ENCODE data around the gene PRKCZ. TPM values are rescaled to one million over a fixed set of nuclear protein-coding genes. Genes with fewer than 3 reads are reported as not detected.
A peak's percentile ranks its signal among the peaks of the same experiment; 100 is the strongest.

PRKCZ gene
- total and polyA plus RNA-seq, 9 of the 15 experiments (the other 6 are each of a cell fraction or from before 2014, with no cell fraction given), result 0.07 to 3.1 (median 1.3) TPM

DNA sequence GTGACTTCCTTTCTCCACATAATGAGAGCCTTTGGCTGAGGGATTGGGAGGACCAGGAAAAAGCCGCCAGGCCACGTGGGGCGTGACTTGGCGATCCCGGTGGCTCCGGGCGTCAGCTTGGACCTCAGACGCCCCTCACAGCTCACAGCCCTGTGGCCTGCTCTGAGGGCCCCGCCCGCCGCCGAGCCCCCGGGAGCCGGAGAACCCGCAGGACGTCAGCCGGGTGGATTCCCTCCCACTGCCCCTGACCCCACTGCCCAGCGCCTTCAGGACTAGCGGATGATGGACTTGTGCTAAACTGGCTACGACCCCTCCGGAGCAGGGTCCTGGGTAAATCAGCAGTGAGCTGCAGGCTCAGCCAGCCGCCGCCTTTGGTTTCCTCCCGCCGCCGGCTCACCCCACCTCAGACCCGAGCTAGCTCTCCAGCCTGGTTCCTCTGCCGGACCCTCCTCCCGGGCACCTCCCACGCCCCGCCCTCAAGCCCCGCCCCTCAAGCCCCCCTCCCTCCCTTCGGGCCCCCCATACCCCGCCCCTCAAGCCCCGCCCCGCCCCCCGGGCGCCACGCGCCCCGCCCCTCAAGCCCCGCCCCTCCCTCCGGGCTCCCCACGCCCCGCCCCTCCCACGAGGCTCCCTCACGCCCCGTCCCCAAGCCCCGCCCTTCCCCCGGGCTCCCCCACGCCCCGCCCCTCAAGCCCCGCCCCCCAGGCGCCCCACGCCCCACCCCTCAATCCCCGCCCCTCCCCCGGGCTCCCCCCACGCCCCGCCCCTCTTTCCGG is 154.4 kb downstream of the PRKCZ start:
- peak overlapping the region; percentile 78 for H2AFZ ChIP-seq (ENCODE audit: low read depth, low read length)
- H3K4me3 ChIP-seq, result peak overlapping the region; percentile 45
- FAIRE-seq (no peak), ATAC-seq (peak; percentile 67), DNase-seq (ENCODE audit: extremely low read depth in 1 of 4, low spot score in 3 of 4) (peak; percentile 88 to 100 (median 99))
- H3K9me3 ChIP-seq (replicated peaks; ENCODE audit: control insufficient read depth, insufficient read depth, low read depth, low read length), result no peaks in the 10 kb centered on the region
- peak overlapping the region; percentile 88 for H3K4me2 ChIP-seq (ENCODE audit: insufficient read depth, low read length)
- POLR2A ChIA-PET, result interaction anchor here (0.7 to 1.4 kb wide), 6 partner anchors 10 to 114 kb away, joined by 3 to 6 read pairs (median 3); partner anchors contain the start of gene FAAP20
- H4K20me1 ChIP-seq (replicated peaks; ENCODE audit: control insufficient read depth, insufficient read depth, low read length), result no peaks in the 10 kb centered on the region
- H3K79me2 ChIP-seq (ENCODE audit: control insufficient read depth, insufficient read depth, low read length), result peaks cover 15% of the 10 kb centered on the region; the same call in 2 of the 3 replicates
- WGBS (ENCODE audit: insufficient coverage, low coverage, missing lambda C conversion rate), result 11% methylated on average over 20 of the region's 60 CpGs
- no TSS peak for BruUV-seq (replicated peaks)
- in situ Hi-C loops (cut with MboI), result no loop called here
- H3K9ac ChIP-seq (ENCODE audit: insufficient read depth in 1 of 2, low read depth in 2 of 2, low read length in 2 of 2), result peak overlapping the region; percentile 62 to 91
- CTCF ChIA-PET (ENCODE audit: low intra/inter-chr PET ratio), result no interaction called here
- intact Hi-C loops (cut with micrococcal nuclease), result loop anchor here (2.0 kb wide), 1 partner anchor 22 kb away; no protein-coding TSS in a partner anchor
- no peaks in the 10 kb centered on the region for H3K27me3 ChIP-seq (ENCODE audit: control insufficient read depth in 2 of 2, insufficient read depth in 2 of 2, low read length in 2 of 2)
- H3K27ac ChIP-seq (ENCODE audit: extremely low read depth, low read depth, low read length), result peak overlapping the region; percentile 75
- H3K36me3 ChIP-seq (ENCODE audit: control insufficient read depth, insufficient read depth, low read length), result no peaks in the 10 kb centered on the region
- H3K9me1 ChIP-seq (ENCODE audit: control insufficient read depth, insufficient read depth, low read length), result no peaks in the 10 kb centered on the region
- H3K4me1 ChIP-seq (replicated peaks in 1 of 2; ENCODE audit: control insufficient read depth in 2 of 2, insufficient read depth in 2 of 2, low read length in 2 of 2), result peaks cover 34 to 80% of the 10 kb centered on the region in 2 experiments
- TF ChIP-seq CHD1 (IDR thresholded peaks at IDR 0.05; ENCODE audit: low read length), result no peak
- TF ChIP-seq RCOR1 (IDR thresholded peaks at IDR 0.05; ENCODE audit: borderline replicate concordance in 1 of 2, low read depth in 2 of 2, low read length in 2 of 2), result no peak
- TF ChIP-seq ZNF408 (CRISPR knock-in tag; IDR thresholded peaks at IDR 0.05; ENCODE audit: low read depth), result no peak
- no peak for TF ChIP-seq NCOA2 (IDR thresholded peaks at IDR 0.05; ENCODE audit: partially characterized antibody in 2 of 2)
- TF ChIP-seq, protein P1, sequence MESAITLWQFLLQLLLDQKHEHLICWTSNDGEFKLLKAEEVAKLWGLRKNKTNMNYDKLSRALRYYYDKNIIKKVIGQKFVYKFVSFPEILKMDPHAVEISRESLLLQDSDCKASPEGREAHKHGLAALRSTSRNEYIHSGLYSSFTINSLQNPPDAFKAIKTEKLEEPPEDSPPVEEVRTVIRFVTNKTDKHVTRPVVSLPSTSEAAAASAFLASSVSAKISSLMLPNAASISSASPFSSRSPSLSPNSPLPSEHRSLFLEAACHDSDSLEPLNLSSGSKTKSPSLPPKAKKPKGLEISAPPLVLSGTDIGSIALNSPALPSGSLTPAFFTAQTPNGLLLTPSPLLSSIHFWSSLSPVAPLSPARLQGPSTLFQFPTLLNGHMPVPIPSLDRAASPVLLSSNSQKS (CRISPR knock-in tag; IDR thresholded peaks at IDR 0.05), result no peak
- TF ChIP-seq ZFPM2 (CRISPR knock-in tag; IDR thresholded peaks at IDR 0.05), result no peak
- TF ChIP-seq FIP1L1 (IDR thresholded peaks at IDR 0.05; ENCODE audit: low read depth, low read length, poor library complexity, severe bottlenecking), result peak; percentile 56
- no peak for TF ChIP-seq TAF9B (IDR thresholded peaks at IDR 0.05; ENCODE audit: partially characterized antibody)
- TF ChIP-seq, protein P2, sequence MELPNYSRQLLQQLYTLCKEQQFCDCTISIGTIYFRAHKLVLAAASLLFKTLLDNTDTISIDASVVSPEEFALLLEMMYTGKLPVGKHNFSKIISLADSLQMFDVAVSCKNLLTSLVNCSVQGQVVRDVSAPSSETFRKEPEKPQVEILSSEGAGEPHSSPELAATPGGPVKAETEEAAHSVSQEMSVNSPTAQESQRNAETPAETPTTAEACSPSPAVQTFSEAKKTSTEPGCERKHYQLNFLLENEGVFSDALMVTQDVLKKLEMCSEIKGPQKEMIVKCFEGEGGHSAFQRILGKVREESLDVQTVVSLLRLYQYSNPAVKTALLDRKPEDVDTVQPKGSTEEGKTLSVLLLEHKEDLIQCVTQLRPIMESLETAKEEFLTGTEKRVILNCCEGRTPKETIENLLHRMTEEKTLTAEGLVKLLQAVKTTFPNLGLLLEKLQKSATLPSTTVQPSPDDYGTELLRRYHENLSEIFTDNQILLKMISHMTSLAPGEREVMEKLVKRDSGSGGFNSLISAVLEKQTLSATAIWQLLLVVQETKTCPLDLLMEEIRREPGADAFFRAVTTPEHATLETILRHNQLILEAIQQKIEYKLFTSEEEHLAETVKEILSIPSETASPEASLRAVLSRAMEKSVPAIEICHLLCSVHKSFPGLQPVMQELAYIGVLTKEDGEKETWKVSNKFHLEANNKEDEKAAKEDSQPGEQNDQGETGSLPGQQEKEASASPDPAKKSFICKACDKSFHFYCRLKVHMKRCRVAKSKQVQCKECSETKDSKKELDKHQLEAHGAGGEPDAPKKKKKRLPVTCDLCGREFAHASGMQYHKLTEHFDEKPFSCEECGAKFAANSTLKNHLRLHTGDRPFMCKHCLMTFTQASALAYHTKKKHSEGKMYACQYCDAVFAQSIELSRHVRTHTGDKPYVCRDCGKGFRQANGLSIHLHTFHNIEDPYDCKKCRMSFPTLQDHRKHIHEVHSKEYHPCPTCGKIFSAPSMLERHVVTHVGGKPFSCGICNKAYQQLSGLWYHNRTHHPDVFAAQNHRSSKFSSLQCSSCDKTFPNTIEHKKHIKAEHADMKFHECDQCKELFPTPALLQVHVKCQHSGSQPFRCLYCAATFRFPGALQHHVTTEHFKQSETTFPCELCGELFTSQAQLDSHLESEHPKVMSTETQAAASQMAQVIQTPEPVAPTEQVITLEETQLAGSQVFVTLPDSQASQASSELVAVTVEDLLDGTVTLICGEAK (IDR thresholded peaks at IDR 0.05), result no peak
- TF ChIP-seq, protein P2 (CRISPR knock-in tag; IDR thresholded peaks at IDR 0.05), result no peak
